Endodermal cell (in vitro differentiated cells): ENCODE results near the gene SAMD7. TPM values are rescaled to one million over a fixed set of nuclear protein-coding genes. Genes with fewer than 3 reads are reported as not detected.

Experiments
- DNase-seq: peaks from one replicate; pipeline ENCODE4 v3.0.0-alpha.2; 2017
- H3K27ac ChIP-seq: 2 replicates; pipeline ENCODE4 v1.5.1; 2013; ENCODE audit warnings: mild to moderate bottlenecking, low read depth, low read length, moderate library complexity
- H3K27me3 ChIP-seq: 2 replicates; pipeline ENCODE4 v1.6.1; 2013; ENCODE audit warnings: mild to moderate bottlenecking, low read length, moderate library complexity; ENCODE audit not compliant: insufficient read depth, control insufficient read depth, poor library complexity, severe bottlenecking
- H3K36me3 ChIP-seq: 2 replicates; pipeline ENCODE4 v1.7.0; 2013; ENCODE audit warnings: mild to moderate bottlenecking, low read length, moderate library complexity; ENCODE audit not compliant: control insufficient read depth, insufficient read depth
- H3K4me1 ChIP-seq: one replicate; pipeline ENCODE4 v1.7.0; 2013; ENCODE audit warnings: low read length; ENCODE audit not compliant: control insufficient read depth, insufficient read depth
- H3K4me3 ChIP-seq: 2 replicates; pipeline ENCODE4 v1.5.1; 2013; ENCODE audit warnings: mild to moderate bottlenecking, low read length, moderate library complexity
- H3K9ac ChIP-seq: 2 replicates; pipeline ENCODE4 v1.6.1; 2013; ENCODE audit warnings: mild to moderate bottlenecking, low read length, moderate library complexity; ENCODE audit not compliant: poor library complexity, severe bottlenecking; ENCODE audit errors: extremely low read depth
- H3K9me3 ChIP-seq: 2 replicates; pipeline ENCODE4 v1.6.1; 2013; ENCODE audit warnings: mild to moderate bottlenecking, low read length, moderate library complexity; ENCODE audit not compliant: control insufficient read depth
- H3K27ac Mint-ChIP-seq: 2 replicates; pipeline ENCODE4 v1.8.0; 2020; ENCODE audit warnings: mixed read lengths
- H3K27me3 Mint-ChIP-seq: 2 replicates; pipeline ENCODE4 v1.8.0; 2021; ENCODE audit warnings: mild to moderate bottlenecking, mixed read lengths; ENCODE audit not compliant: insufficient read depth
- H3K36me3 Mint-ChIP-seq: 2 replicates; pipeline ENCODE4 v1.8.0; 2020; ENCODE audit warnings: low read depth, mixed read lengths
- H3K4me1 Mint-ChIP-seq: 2 replicates; pipeline ENCODE4 v1.8.0; 2020; ENCODE audit warnings: mixed read lengths
- H3K4me3 Mint-ChIP-seq: 2 replicates; pipeline ENCODE4 v1.8.0; 2020; ENCODE audit warnings: mild to moderate bottlenecking, moderate library complexity, mixed read lengths
- H3K9me3 Mint-ChIP-seq: 2 replicates; pipeline ENCODE4 v1.8.0; 2020; ENCODE audit warnings: mild to moderate bottlenecking, mixed read lengths
- WGBS, 2 experiments: methylation state at CpG; one replicate each; pipeline versions ENCODE4 v1.1.5 to v1.1.7; 2013; ENCODE audit warnings: missing lambda C conversion rate in 2 of 2, mixed read lengths in 1 of 2; ENCODE audit not compliant: insufficient coverage in 1 of 2, insufficient read length in 1 of 2; 5-methylcytosine and 5-hydroxymethylcytosine counted together
- total RNA-seq, 2 donors: library from RNA; stranded (reverse); fragmentation: NEBNext Ultra II Directional in 1 of 2; extraction: Animal tissue kit (Norgen Biotek cat#: 25700) in 1 of 2; gene quantifications; 2 replicates in 1 of 2; 3 replicates in 1 of 2; pipeline ENCODE4 v1.2.1, GENCODE V29; 2021
- TF ChIP-seq, protein P1 (sequence below): fragments of 200-600 bp; sonication (generic); conservative IDR thresholded peaks from 2 replicates; pipeline ENCODE4 v1.5.0; 2021; ENCODE audit warnings: antibody characterized with exemption, mild to moderate bottlenecking

SAMD7 gene
- total RNA-seq, 2 donors from 2014 or later, result not detected

DNA sequence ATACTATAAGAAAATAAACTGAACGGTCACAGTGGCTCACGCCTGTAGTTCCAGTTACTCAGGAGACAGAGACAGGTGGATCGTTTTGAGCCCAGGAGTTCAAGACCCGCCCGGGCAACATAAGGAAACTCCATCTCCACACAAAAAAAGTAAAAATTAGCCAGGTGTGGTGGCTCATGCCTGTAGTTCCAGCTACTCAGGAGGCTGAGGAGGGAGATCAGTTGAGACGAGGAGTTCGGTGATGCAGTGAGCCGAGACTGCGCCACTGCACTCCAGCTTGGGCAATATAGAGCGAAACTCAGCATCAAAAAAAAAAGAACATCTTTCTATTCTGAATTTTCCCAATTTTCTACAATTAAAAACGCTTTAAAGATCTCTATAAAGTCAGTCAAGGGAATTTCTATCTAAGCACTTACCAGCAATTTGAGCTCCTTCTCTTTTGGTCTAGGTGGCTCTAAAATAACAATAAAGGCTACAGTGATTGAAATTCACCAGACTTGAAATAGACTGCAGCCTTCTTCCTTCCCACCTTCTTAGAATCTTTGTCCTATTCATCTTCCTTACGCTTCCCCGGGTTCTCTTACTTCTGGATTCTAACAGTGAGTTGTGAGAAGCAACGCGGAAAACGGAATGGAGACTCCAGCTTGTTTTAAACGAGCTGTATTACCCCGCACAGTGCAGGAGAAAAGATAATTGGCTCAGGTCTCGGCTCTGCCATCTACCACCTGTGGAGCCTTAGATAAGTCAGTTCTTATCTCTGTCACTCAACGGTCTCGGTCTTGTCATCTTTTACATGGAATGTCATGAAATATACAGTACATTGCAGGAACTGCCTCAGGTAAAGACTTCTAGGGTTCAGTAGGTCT lies 54.4 kb downstream of the SAMD7 start:
- Histone ChIP-seq H3K27me3 (no peaks in the 10 kb centered on the region), H3K4me3 (peak overlapping the region; percentile 96), H3K27ac (peak overlapping the region; percentile 92), H3K9ac (peak overlapping the region; percentile 90), H3K36me3 (peaks cover 8% of the 10 kb centered on the region), H3K4me1 (peaks cover 4% of the 10 kb centered on the region), H3K9me3 (no peaks in the 10 kb centered on the region)
- peak overlapping the region; percentile 98 for H3K27ac Mint-ChIP-seq
- H3K36me3 Mint-ChIP-seq, result no peaks in the 10 kb centered on the region
- peaks cover 8% of the 10 kb centered on the region for H3K27me3 Mint-ChIP-seq
- TF ChIP-seq, protein P1, sequence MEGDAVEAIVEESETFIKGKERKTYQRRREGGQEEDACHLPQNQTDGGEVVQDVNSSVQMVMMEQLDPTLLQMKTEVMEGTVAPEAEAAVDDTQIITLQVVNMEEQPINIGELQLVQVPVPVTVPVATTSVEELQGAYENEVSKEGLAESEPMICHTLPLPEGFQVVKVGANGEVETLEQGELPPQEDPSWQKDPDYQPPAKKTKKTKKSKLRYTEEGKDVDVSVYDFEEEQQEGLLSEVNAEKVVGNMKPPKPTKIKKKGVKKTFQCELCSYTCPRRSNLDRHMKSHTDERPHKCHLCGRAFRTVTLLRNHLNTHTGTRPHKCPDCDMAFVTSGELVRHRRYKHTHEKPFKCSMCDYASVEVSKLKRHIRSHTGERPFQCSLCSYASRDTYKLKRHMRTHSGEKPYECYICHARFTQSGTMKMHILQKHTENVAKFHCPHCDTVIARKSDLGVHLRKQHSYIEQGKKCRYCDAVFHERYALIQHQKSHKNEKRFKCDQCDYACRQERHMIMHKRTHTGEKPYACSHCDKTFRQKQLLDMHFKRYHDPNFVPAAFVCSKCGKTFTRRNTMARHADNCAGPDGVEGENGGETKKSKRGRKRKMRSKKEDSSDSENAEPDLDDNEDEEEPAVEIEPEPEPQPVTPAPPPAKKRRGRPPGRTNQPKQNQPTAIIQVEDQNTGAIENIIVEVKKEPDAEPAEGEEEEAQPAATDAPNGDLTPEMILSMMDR, result no peak
- WGBS, 2 experiments, result 54 to 63% methylated on average over 21 of the region's 21 CpGs
- H3K4me1 Mint-ChIP-seq, result peaks cover 28% of the 10 kb centered on the region
- H3K9me3 Mint-ChIP-seq, result no peaks in the 10 kb centered on the region
- no peak for DNase-seq
- peak overlapping the region; percentile 84 for H3K4me3 Mint-ChIP-seq

DNA sequence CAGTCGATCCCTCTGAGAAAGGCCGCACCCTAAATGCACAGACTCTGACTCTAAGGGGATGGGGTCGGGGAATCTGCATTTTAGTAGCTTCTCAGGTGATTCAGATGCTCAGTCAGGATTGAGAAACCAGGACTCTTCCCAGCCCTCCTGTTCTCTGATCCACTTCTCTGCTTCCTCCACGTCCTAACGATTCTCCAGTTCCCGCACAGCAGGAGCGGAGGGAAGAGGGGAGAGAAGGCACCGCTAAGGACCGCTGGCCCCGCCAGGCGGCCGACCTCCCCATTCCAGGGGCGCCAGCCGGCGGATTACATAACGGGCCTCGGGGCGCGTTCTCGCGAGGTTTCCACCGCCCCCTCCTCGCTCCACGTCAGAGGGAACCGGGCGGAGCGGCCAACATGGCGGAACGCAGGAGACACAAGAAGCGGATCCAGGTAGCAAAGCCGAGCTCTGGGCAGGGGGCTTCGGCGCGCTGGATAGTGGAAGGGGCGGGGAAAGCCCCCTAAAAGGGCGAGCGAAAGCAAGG lies 55.1 kb downstream of the SAMD7 start, which contains the start of gene SEC62:
Gene SEC62 (plus strand): TSS at position 380 of the 523 bp plus-strand sequence. CDS start 16 bp downstream, at position 396.
- Histone ChIP-seq H3K36me3 (peaks cover 14% of the 10 kb centered on the region), H3K9me3 (no peaks in the 10 kb centered on the region), H3K4me1 (peaks cover 4% of the 10 kb centered on the region), H3K27ac (peak within 1 kb of the TSS; percentile 92), H3K9ac (peak within 1 kb of the TSS; percentile 90), H3K27me3 (no peaks in the 10 kb centered on the region), H3K4me3 (peak within 1 kb of the TSS; percentile 96)
- WGBS, 2 experiments, result 1% methylated on average over 37 of the region's 37 CpGs; no CpG with 5 or more reads in 1 of the 2 experiments
- no peaks in the 10 kb centered on the region for H3K36me3 Mint-ChIP-seq
- peaks cover 28% of the 10 kb centered on the region for H3K4me1 Mint-ChIP-seq
- DNase-seq, result peak; percentile 98
- peaks cover 8% of the 10 kb centered on the region for H3K27me3 Mint-ChIP-seq
- TF ChIP-seq, protein P1, result peak; percentile 68
- peak within 1 kb of the TSS; percentile 84 for H3K4me3 Mint-ChIP-seq
- H3K27ac Mint-ChIP-seq, result peak within 1 kb of the TSS; percentile 98
- no peaks in the 10 kb centered on the region for H3K9me3 Mint-ChIP-seq

DNA sequence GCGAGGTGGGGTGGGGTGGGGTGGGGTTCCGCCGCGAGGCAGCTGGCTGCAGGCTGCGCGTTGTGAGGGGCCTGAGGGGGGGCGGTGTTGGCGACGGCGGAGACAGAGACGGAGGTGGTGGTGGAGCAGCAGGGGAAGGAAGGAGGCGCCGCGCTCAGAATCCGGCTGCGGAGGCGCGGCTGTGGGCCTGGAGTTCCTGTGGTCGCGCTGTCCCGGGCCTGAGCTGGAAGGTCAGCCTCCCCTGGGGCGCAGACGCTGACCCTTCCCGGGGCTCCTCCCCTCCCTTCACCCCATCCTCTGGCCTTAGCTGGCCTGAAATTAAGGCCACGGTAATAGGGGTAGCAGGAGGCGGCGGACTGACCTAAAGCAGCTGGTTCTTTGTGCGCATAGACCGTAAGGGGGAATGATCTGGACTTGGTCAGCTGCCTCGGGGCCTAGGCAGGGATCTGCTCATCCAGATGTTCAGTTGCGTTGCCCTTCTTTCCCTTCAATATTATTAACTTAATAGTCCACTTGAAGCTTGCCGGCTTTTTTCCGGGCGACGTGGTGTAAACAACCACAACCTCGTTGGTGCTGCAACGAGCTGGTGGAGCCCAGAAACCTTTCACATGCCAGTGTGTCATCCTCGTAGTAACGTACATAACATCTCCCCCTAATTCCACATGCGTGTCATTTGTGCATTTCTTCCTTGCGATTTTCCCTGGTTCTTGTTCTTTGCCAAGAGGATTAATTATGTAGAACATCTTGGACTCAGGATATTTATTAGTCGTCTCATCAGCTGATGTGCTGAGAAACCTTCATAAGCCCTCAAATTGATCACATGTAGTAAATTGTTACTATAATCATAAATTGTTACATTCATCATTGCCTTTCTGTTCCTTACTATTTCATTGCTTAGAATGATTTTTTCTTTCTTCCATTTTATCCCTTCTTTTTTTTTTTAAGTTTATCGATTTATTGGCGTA lies 55.9 kb downstream of the SAMD7 start:
- H3K27me3 ChIP-seq, result no peaks in the 10 kb centered on the region
- peaks cover 4% of the 10 kb centered on the region for H3K4me1 ChIP-seq
- no peak for DNase-seq
- peak overlapping the region; percentile 96 for H3K4me3 ChIP-seq
- Mint-ChIP-seq H3K27ac (peak overlapping the region; percentile 98), H3K36me3 (peaks cover 3% of the 10 kb centered on the region), H3K4me1 (peaks cover 28% of the 10 kb centered on the region), H3K4me3 (peak overlapping the region; percentile 84), H3K27me3 (peaks cover 8% of the 10 kb centered on the region), H3K9me3 (no peaks in the 10 kb centered on the region)
- H3K9ac ChIP-seq, result peak overlapping the region; percentile 90
- H3K36me3 ChIP-seq, result peaks cover 17% of the 10 kb centered on the region
- peak overlapping the region; percentile 92 for H3K27ac ChIP-seq
- TF ChIP-seq, protein P1, result no peak
- 4 to 8% methylated on average over 10 to 43 of the region's 44 CpGs for WGBS, 2 experiments
- no peaks in the 10 kb centered on the region for H3K9me3 ChIP-seq
